GM23248 (cell line): Measurements from ENCODE around the gene ARFRP1. TPM values are rescaled to one million over a fixed set of nuclear protein-coding genes. Genes with fewer than 3 reads are reported as not detected.
"Not testable (repeated sequence)": the region's sequence is repeated elsewhere in the genome, so short reads cannot be mapped to it uniquely, and the experiment has no call there.

Experiments
- DNase-seq: peaks from one replicate; pipeline ENCODE4 v3.0.0-alpha.2; 2015
- H2AFZ ChIP-seq: fragments of 200-600 bp; sonication (generic); 2 replicates; pipeline ENCODE4 v1.6.1; 2016; ENCODE audit warnings: antibody characterized with exemption
- H3F3A ChIP-seq: fragments of 200-600 bp; sonication (generic); 2 replicates; pipeline ENCODE4 v1.6.1; 2016; ENCODE audit warnings: mild to moderate bottlenecking, antibody characterized with exemption, mixed run types; ENCODE audit not compliant: insufficient read depth
- H3K27ac ChIP-seq: fragments of 200-600 bp; sonication (generic); 2 replicates; pipeline ENCODE4 v1.5.1; 2016; ENCODE audit warnings: mild to moderate bottlenecking
- H3K27me3 ChIP-seq: fragments of 200-600 bp; sonication (generic); replicated peaks from 2 replicates; pipeline ENCODE4 v1.6.1; 2016; ENCODE audit warnings: mild to moderate bottlenecking; ENCODE audit not compliant: insufficient read depth
- H3K36me3 ChIP-seq: fragments of 200-600 bp; sonication (generic); 2 replicates; pipeline ENCODE4 v1.6.1; 2016; ENCODE audit warnings: low read depth, mild to moderate bottlenecking
- H3K4me1 ChIP-seq: fragments of 200-600 bp; sonication (generic); 2 replicates; pipeline ENCODE4 v1.6.1; 2016; ENCODE audit warnings: mild to moderate bottlenecking; ENCODE audit not compliant: insufficient read depth
- H3K4me2 ChIP-seq: fragments of 200-600 bp; sonication (generic); one replicate; pipeline ENCODE4 v1.6.1; 2016; ENCODE audit warnings: mild to moderate bottlenecking; ENCODE audit not compliant: unreplicated experiment
- H3K4me3 ChIP-seq: fragments of 200-600 bp; sonication (generic); 2 replicates; pipeline ENCODE4 v1.5.1; 2016; ENCODE audit warnings: mild to moderate bottlenecking
- H3K79me2 ChIP-seq: fragments of 200-600 bp; sonication (generic); 2 replicates; pipeline ENCODE4 v1.6.1; 2016; ENCODE audit warnings: mild to moderate bottlenecking; ENCODE audit not compliant: insufficient read depth
- H3K9ac ChIP-seq: fragments of 200-600 bp; sonication (generic); 2 replicates; pipeline ENCODE4 v1.6.1; 2016; ENCODE audit warnings: mild to moderate bottlenecking
- H3K9me2 ChIP-seq: fragments of 200-600 bp; sonication (generic); 2 replicates; pipeline ENCODE4 v1.6.1; 2016; ENCODE audit warnings: mixed run types, mild to moderate bottlenecking, moderate library complexity; ENCODE audit not compliant: insufficient read depth
- H3K9me3 ChIP-seq: fragments of 200-600 bp; sonication (generic); one replicate; pipeline ENCODE4 v1.6.1; 2017; ENCODE audit warnings: low read depth
- H4K20me1 ChIP-seq: fragments of 200-600 bp; sonication (generic); 2 replicates; pipeline ENCODE4 v1.6.0; 2016; ENCODE audit not compliant: insufficient read depth
- EZH2 ChIP-seq: fragments of 200-600 bp; sonication (generic); IDR thresholded peaks from 2 replicates; pipeline ENCODE4 v1.6.1; 2018; ENCODE audit warnings: antibody characterized with exemption, mild to moderate bottlenecking; ENCODE audit not compliant: insufficient read depth, poor library complexity, severe bottlenecking
- EZH2phosphoT487 ChIP-seq: fragments of 200-600 bp; sonication (generic); IDR thresholded peaks from 2 replicates; pipeline ENCODE4 v1.6.1; 2018; ENCODE audit warnings: antibody characterized with exemption, moderate library complexity, mild to moderate bottlenecking, low read depth; ENCODE audit not compliant: insufficient read depth
- WGBS, 2 experiments: methylation state at CpG; one replicate each; pipeline ENCODE4 v1.1.6; 2015 to 2017; ENCODE audit warnings: low lambda C conversion rate in 2 of 2, low coverage in 1 of 2; ENCODE audit errors: missing lambda C conversion rate in 2 of 2; 5-methylcytosine and 5-hydroxymethylcytosine counted together
- in situ Hi-C: fragments of 300-500 bp; cut with MboI; formaldehyde crosslinking; loops from 2 replicates; pipeline ENCODE4 v1.15.0; 2020
- polyA plus RNA-seq: library from polyadenylated mRNA; unstranded; fragments of >200 nt; fragmentation: Nextera tagmentation; extraction: Ambion mirVana; gene quantifications from 2 replicates; pipeline ENCODE4 v1.2.1, GENCODE V29; 2016
- total RNA-seq: library from RNA; depleted of rRNA; stranded (reverse); fragments of >200 nt; shearing (Covaris generic); gene quantifications from 2 replicates; pipeline ENCODE4 v1.2.3, GENCODE V29; 2014

The ARFRP1 gene
- total and polyA plus RNA-seq, 2 experiments from 2014 or later: 57.6 to 61.4 TPM

- Histone ChIP-seq H3K27me3 (no peaks in the 10 kb centered on the region), H3K79me2 (peaks cover 34% of the 10 kb centered on the region), H2AFZ (no peak overlapping the region), H3F3A (no peaks in the 10 kb centered on the region), H3K9ac (no peak overlapping the region), H3K9me3 (no peaks in the 10 kb centered on the region), H3K36me3 (no peaks in the 10 kb centered on the region), H3K4me1 (no peaks in the 10 kb centered on the region), H4K20me1 (no peaks in the 10 kb centered on the region), H3K9me2 (no peaks in the 10 kb centered on the region), H3K4me2 (no peak overlapping the region), H3K27ac (no peak overlapping the region), H3K4me3 (no peak overlapping the region)
- in situ Hi-C loops: no loop called here
- DNase-seq: no peak
- no peak for TF ChIP-seq EZH2phosphoT487
- TF ChIP-seq EZH2: no peak
- 90 to 94% methylated on average over 18 of the region's 18 CpGs for WGBS, 2 experiments
Measured at GRCh38 chr20:63733579-63734081, 25.9 kb upstream of the ARFRP1 start.

- Histone ChIP-seq H3K4me2 (no peak overlapping the region), H3K27ac (no peak overlapping the region), H3K4me3 (no peak overlapping the region), H2AFZ (no peak overlapping the region), H3K27me3 (no peaks in the 10 kb centered on the region), H3K9me2 (no peaks in the 10 kb centered on the region), H3K36me3 (no peaks in the 10 kb centered on the region), H3K9me3 (no peaks in the 10 kb centered on the region), H4K20me1 (no peaks in the 10 kb centered on the region), H3K79me2 (peaks cover 39% of the 10 kb centered on the region), H3K9ac (no peak overlapping the region), H3K4me1 (no peaks in the 10 kb centered on the region), H3F3A (no peaks in the 10 kb centered on the region)
- no peak for DNase-seq
- TF ChIP-seq EZH2phosphoT487 (no peak), EZH2 (no peak)
- in situ Hi-C loops: no loop called here
- WGBS, 2 experiments: 89 to 93% methylated on average over 13 of the region's 13 CpGs
Measured at GRCh38 chr20:63733117-63733516, 25.3 kb upstream of the ARFRP1 start.

GRCh38 chr20:63732118-63733095 is 24.6 kb upstream of the ARFRP1 start:
- WGBS, 2 experiments: 86 to 94% methylated on average over 33 to 37 of the region's 38 CpGs
- H3K79me2 ChIP-seq: peaks cover 46% of the 10 kb centered on the region
- TF ChIP-seq EZH2 (no peak), EZH2phosphoT487 (no peak)
- no peak overlapping the region for H3K4me3 ChIP-seq
- H3K4me2 ChIP-seq: no peak overlapping the region
- H3F3A ChIP-seq: no peaks in the 10 kb centered on the region
- H4K20me1 ChIP-seq: no peaks in the 10 kb centered on the region
- H3K4me1 ChIP-seq: no peaks in the 10 kb centered on the region
- DNase-seq: no peak
- H3K36me3 ChIP-seq: no peaks in the 10 kb centered on the region
- no peaks in the 10 kb centered on the region for H3K27me3 ChIP-seq
- H3K9me3 ChIP-seq: no peaks in the 10 kb centered on the region
- H3K9me2 ChIP-seq: no peaks in the 10 kb centered on the region
- no peak overlapping the region for H3K9ac ChIP-seq
- in situ Hi-C loops: no loop called here
- H3K27ac ChIP-seq: no peak overlapping the region
- no peak overlapping the region for H2AFZ ChIP-seq

- Histone ChIP-seq H3K4me2 (no peak overlapping the region), H4K20me1 (no peaks in the 10 kb centered on the region), H3K4me1 (no peaks in the 10 kb centered on the region), H3K79me2 (peaks cover 56% of the 10 kb centered on the region), H3K9me3 (no peaks in the 10 kb centered on the region), H3K9ac (no peak overlapping the region), H3K27ac (no peak overlapping the region), H3F3A (no peaks in the 10 kb centered on the region), H3K9me2 (no peaks in the 10 kb centered on the region), H3K27me3 (no peaks in the 10 kb centered on the region), H3K36me3 (no peaks in the 10 kb centered on the region), H3K4me3 (no peak overlapping the region), H2AFZ (no peak overlapping the region)
- in situ Hi-C loops: no loop called here
- TF ChIP-seq EZH2: no peak
- no peak for TF ChIP-seq EZH2phosphoT487
- DNase-seq: no peak
- WGBS, 2 experiments: 84% methylated on average over 4 to 5 of the region's 5 CpGs
Measured at GRCh38 chr20:63731410-63731809, 23.6 kb upstream of the ARFRP1 start.

- H3K4me3 ChIP-seq, H3K9ac ChIP-seq, H3K27ac ChIP-seq, H3K27me3 ChIP-seq, H3K4me2 ChIP-seq, H3K4me1 ChIP-seq, H2AFZ ChIP-seq, H4K20me1 ChIP-seq, H3F3A ChIP-seq, H3K9me3 ChIP-seq, DNase-seq, H3K9me2 ChIP-seq, H3K36me3 ChIP-seq, in situ Hi-C loops: not testable (repeated sequence)
- 95 to 96% methylated on average over 17 to 18 of the region's 18 CpGs for WGBS, 2 experiments
- H3K79me2 ChIP-seq: peaks cover 67% of the 10 kb centered on the region
Measured at GRCh38 chr20:63730189-63730733, 22.5 kb upstream of the ARFRP1 start.

GRCh38 chr20:63722967-63723622 is 15.3 kb upstream of the ARFRP1 start:
- H3K9me3 ChIP-seq, H3K9ac ChIP-seq, H3K4me3 ChIP-seq, H3K27ac ChIP-seq, DNase-seq, H3K4me1 ChIP-seq, in situ Hi-C loops, H3K27me3 ChIP-seq, H3K4me2 ChIP-seq, H3K9me2 ChIP-seq, H2AFZ ChIP-seq, H4K20me1 ChIP-seq: not testable (repeated sequence)
- H3K36me3 ChIP-seq: peaks cover 17% of the 10 kb centered on the region
- H3K79me2 ChIP-seq: peaks cover 95% of the 10 kb centered on the region
- H3F3A ChIP-seq: peaks cover 12% of the 10 kb centered on the region
- WGBS, 2 experiments: 57 to 71% methylated on average over 2 of the region's 2 CpGs
